HG02642 (cell line): ENCODE results near the gene ACTR1A.
A peak's percentile ranks its signal among the peaks of the same experiment; 100 is the strongest.
"Not testable (repeated sequence)": the region's sequence is repeated elsewhere in the genome, so short reads cannot be mapped to it uniquely, and the experiment has no call there.

Experiments used
- ATAC-seq: cut with Tn5 transposase; IDR thresholded peaks from one replicate; pipeline ENCODE4 v1.9.1; 2021; ENCODE audit warnings: mild to moderate bottlenecking; ENCODE audit not compliant: unreplicated experiment, poor library complexity

ACTR1A gene

DNA sequence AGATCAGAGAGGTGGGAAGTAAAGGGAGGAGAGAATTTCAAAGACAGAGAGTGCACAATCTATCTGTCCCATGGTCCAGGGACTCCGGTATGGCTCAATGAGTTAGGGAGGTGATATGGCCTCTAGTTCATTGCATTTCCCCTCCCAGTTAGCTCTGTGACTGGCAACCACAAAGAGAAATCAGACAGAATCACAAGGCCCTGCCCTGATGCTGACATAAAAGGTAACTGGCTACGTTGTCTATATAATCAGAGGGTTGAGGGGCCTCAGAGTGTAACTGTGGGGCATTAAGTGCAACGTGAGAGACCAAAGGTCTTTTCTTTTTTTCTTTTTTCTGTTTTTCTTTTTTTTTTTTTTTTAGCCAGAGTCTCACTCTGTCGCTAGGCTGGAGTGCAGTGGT, 43.9 kb downstream of the ACTR1A start:
- no peak for ATAC-seq

DNA sequence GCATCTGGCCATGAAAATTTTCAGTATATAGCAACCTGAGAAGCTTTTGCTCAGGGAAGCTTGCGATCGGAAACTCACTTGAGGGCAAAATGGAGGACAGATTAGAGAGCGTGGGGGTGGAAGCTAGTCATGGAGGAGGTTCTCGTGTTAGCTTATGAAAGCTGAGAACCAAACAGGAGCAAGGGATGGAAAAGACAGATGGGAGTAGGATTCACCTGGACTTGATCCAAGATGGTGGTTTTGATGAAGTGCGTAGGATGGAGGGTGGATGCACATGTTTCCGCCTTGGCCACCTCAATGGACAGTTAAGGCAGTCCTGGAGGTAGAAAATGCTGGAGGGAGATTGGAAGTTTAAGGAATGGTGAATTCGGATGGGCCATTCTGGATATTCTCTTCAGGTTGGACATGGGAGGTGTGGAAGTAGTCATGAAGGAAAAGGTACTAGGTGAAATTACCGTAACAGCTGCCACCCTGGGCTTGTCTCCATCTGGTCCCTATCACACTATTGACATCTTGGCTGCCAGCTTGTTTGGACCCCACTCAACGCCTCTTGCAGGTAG, 44.8 kb downstream of the ACTR1A start:
- no peak for ATAC-seq

DNA sequence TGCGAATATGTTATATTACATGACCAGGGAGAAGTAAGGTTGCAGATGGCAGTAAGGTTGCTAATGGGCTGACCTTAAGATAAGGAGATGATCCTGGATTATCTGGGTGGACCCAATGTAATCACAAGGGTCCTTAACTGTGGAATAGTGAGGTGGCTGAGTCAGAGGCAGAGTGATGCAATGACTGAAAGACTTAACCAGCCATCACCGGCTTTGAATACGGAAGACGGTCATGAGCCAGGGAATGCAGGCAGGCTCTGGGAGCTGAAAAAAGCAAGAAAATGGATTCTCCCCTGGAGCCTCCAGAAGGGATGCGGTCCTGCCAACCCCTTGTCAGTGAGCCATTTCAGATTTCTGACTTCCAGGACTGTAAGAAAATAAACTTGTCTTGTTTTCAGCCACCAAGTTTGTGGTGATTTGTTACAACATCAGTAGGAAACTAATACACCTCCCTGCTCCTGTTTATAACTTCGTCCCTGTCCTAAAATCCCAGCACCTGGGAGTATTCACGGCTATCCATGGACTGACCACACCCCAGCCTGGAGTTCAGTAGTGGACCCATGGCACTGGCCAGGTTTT, 46.5 kb downstream of the ACTR1A start:
- no peak for ATAC-seq

DNA sequence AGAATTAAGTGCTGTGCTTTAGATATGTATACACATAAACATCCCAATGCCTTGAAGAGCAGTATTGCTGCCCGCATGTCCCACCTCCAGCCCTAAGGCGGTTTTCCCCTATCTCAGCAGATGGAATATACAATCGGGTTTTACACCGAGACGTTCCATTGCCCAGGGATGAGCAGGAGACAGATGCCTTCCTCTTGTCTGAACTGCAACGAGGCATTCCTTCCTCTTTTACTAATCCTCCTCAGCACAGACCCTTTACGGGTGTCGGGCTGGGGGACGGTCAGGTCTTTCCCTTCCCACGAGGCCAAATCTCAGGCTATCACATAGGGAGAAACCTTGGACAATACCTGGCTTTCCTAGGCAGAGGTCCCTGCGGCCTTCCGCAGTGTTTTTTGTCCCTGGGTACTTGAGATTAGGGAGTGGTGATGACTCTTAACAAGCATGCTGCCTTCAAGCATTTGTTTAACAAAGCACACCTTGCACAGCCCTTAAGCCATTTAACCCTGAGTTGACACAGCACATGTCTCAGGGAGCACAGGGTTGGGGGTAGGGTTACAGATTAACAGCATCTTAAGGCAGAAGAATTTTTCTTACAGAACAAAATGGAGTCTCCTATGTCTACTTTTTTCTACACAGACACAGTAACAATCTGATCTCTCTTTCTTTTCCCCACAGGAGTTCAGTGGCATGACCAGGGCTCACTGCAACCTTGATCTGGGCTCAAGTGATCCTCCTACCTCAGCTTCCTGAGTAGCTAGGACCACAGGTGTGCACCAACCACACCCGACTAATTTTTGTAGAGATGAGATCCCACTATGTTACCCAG, 47.6 kb downstream of the ACTR1A start:
- ATAC-seq: not testable (repeated sequence)

DNA sequence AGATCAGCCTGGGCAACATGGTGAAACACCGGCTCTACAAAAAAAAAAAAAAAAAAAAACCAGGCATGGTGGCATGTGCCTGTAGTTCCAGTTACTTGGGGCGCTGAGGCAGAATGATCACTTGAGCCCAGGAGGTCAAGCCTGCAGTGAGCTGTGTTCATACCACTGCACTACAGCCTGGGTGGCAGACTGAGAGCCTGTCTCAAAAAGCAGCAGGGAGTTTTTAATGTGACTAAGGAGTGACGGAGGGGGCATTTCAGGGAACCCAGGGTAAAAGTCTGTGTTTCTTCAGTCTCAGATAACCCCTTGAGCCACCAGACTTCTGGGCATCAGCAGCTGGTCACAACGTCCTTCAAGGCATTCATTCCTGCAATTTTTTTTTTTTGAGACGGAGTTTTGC, 49.0 kb downstream of the ACTR1A start:
- no peak for ATAC-seq

DNA sequence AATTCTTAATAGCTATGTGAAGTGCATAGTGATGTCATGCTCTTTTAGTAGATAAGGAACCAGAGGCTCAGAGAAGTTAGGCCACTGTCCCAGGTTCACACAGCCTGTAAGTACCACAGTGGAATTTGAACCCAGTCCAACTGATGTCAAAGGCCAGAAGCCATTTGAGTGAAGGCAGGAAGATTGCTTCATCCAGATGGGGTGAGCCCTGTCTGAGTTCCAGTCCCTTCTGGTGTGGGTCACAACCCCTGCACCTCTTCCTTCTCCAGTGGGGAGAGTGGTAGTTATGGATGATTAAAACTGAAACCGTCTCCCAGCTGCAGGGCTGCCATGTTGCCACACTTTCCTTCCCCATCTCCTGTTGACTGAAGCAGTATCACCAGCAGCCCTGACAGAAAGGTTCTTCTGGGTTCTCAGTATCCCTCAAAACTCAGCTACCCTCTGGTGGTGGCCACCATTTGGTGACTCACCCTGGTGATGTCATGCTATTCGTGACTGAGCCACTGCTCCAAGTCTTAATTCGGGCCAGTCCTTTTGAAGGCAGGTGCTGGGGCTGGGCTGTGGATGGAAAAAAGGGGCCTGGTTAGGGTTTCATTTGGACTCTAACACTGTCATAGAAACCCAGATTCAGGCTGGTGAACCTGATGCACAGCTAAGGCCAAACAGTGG, 49.7 kb downstream of the ACTR1A start:
- ATAC-seq: no peak

DNA sequence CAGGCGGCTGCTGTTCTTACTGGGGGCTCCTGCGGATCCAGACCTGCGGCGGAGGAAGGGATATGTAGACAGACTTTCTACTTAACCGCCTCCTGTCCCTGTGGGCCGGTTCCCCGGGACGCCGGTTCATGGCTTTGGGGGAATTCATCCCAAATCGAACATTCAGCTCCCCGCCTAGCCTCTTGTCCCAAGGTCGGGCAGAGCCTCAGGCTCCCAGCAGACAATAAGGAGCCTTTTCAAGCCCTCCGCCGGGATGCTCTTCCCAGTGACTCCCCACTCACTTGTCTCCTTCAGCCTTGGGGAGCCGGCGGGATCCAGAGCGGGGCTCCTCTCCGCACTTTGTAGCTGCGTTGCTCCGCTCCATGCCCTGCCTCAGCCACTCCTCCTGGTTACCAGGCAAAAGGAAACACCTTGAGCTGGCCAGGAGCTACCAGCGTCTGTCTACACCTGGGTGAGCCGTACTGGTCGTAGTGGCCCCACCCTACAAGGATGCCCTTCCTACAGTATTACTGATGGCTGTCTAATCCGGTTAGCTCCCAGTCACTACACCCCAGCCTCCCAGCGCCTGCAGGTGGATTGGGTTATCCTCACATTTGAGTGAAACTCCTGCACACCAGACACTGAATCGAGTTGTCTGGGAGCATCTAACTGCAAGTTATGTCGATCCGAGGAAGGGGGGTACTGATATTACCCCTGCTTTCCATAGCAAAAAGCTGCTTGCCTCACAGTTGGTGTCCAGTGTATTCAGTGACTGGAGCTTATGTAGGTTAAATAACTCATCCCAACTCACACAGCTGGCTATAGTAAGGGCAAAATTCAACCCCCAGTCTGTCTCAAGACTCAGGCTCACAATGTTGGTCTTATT, 51.2 kb downstream of the ACTR1A start, which contains the start of gene C10orf95:
TSS of gene C10orf95 (minus strand) at position 439 of the 865 bp plus-strand sequence. CDS start 450 bp downstream, outside the sequence.
- ATAC-seq: no peak

DNA sequence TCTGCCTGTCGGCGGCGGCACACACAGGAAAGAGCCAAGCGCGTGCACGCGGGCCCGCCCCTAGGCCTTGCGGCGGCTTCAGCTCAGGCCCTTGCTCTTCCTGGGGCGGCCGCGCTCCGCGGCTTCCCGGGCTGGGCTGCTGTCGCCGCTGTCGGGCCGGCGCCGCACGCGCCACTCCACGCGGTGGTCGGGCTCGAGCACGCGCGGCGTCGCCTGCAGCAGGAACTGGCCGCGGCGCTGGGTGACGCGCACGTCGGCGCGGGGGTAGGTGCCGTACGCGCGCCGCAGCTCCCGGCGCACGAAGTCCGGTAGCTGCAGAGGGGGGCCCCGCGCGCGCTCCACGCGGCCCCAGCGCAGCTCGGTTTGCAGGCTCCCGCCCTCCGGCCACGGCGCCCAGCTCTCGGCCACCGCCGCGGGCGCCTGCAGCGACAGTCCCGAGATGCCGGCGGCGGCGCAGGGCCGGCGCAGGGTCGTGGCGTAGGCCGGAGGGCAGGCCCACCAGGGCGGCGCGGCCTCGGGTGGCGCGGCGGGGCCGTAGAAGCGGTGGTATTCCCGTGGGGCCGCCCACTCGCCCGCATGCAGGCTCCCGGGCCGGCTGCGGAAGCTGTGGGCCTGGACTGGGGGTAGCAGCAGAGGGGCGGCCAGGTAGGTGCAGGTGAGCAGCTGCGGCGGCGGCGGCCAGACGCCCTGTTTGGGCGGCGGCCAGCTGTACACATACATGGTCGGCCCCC, 52.0 kb downstream of the ACTR1A start:
- ATAC-seq: peak; percentile 79

DNA sequence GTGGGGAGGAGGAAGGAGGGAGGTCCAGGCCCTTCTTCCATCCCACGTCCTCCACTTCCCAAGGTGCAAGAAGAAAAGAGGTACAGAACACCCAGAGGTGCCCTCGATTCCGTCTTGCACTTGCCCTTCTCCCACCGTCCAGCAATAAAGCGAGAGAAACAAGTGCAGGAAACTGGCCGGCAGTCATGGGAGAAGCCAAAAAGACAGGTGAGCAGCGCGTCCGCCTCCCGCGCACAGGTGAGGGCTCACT, 52.5 kb downstream of the ACTR1A start:
- no peak for ATAC-seq

DNA sequence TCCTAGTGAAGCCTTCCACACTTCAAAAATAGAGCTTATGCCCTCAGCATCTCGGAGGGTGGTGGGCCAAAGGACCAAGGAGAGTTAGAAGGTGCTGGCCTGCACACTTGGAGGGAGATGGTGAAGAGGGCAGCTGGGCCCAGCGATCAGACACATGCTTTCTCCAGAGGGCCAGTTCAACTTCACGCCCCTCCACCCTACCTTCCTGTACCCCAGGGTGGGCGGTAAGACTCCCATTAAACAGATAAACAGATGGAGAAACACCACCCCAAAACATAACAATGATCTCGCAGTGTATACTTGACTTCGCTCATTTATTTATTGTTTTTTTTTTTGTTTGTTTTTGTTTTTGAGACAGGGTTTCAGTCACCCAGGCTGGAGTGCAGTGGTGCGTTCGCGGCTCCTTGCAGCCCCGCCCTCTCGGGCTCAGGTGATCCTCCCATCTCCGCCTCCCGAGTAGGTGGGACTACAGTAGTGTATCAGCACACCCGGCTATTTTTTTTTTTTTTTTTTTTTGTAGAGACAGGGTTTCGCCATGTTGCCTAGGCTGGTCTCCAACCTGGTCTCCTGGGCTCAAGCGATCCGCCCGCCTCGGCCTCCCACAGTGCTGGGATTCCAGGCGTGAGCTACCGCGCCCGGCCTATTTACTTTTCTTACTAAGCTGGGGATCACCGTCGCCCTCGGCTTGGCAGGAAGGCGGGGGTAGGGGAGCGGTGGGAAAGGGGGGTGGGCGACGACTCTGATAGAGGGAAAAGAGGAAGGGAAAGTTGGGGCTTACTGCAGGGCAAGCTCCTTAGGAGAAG, 53.0 kb downstream of the ACTR1A start:
- ATAC-seq: peak; percentile 58

DNA sequence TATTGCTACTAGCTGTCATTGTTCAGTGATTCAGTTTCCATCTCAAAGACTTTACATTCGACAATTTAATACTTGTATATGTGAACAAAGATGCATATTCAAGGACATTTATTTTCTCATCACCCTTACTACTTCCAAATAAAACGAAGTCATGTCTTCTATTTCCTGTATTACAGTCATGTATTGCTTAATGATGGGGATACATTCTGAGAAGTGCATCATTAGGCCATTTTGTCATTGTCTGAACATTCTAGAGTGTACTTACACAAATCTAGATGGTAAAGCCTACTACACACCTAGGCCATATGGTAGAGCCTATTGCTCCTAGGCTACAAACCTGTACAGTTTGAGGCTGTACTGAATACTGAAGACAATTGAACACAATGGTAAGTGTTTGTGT, 57.7 kb downstream of the ACTR1A start:
- no peak for ATAC-seq

DNA sequence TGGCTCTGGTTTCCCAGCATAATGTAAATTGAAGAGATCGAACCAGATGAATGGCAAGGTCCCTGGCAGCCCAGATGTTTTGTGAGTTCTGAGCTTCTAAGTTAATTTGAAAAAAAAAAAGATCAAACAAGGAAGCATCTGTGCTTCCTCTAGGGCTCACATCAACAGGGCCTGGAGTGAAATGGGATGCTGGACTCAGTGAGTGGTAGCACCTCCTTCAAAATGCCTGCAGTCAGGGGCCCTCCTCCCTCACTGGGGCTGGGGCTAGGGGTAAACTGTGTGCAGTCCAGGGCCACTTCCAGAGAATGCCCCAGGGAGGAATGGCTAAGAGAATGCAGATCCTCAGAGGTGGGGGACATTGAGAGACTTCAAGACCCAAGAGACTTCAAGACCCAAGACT, 64.1 kb downstream of the ACTR1A start:
- ATAC-seq: no peak

DNA sequence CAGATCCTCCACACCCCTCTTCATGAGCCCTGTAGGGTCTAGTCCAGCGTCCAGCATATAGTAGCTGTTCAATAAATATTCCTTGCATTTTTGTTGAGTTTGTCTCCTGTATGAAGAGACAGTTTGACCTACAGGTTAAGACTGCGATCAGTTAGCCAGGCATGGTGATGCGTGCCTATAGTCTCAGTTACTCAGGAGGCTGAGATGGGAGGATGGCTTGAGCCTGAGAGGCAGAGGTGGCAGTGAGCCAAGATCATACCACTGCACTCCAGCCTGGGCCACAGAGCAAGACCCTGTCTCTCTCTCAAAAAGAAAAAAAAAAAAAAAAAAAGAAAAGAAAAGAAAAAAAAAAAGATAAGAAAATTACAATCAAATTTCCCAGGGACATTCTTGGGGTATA, 65.0 kb downstream of the ACTR1A start:
- no peak for ATAC-seq

DNA sequence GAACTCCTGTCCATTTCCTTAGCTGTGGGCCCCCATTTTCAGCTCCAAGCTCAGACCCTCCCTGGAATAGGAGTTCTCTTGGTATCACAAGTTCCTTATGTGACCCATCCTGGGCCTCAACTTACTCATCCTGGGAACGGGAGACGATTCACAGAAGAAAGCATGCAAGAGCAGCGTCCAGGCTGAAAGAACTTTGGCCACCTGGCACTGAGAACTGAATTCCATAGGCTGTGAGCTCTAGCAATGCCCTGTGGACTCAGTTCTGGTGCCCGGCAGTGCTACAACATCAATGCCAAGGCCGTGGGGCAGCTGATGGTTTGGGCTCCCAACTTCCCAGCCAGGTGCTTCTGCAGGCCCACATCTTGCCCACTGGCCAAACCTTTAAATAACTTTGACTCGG, 66.2 kb downstream of the ACTR1A start:
- ATAC-seq: no peak

DNA sequence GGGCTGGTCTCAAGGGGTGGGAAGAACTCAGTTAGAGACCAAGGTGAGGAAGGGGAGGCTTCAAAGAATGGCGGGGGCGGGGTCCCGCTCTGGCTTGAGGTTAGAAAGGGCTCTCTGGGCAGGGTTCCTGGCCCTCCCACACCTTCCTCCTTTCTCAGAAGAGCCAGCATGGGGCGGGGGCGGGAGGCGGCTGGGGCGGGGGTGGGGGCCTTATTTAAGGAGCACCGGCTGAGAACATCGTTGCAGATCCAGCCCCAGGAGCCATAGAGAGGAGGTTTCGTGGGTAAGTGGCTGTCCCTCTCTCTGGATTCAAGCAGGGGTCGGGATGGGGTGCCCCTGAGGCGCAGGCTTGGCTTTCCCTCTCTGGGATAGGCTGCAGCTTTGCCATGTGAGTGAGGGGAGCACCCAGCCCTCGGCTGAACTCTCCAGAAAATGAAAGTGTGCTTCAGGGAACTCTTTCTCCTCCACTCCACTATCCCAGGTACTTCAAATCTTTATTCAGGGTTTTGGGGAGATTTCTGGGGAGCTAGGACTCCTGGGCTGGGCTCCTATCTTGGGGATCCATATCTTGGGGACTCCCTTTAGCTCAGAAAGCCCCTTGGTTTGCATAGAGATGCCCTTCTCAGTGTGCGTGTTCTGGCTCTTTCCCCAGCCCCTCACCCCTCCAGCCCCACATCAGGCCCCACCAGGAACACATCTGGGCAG, 66.8 kb downstream of the ACTR1A start:
- ATAC-seq: no peak

DNA sequence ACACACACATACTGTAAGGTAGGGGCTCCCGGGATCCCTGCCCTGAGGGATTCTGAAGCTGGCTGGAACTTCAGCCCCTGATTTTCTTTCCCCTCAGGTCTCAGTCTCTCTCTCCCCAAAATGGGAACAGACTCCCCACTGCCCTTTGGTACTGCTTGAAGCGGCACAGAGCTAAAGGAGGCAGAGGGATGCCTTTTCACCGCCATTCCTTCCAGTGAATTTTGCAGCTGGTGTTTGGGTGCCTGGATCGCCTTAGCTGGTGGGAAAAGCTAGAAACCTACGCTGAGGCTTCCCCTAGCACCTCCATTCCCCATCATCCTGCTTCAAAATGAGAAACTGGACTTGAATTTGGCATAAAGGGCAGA, 67.4 kb downstream of the ACTR1A start:
- ATAC-seq: no peak

DNA sequence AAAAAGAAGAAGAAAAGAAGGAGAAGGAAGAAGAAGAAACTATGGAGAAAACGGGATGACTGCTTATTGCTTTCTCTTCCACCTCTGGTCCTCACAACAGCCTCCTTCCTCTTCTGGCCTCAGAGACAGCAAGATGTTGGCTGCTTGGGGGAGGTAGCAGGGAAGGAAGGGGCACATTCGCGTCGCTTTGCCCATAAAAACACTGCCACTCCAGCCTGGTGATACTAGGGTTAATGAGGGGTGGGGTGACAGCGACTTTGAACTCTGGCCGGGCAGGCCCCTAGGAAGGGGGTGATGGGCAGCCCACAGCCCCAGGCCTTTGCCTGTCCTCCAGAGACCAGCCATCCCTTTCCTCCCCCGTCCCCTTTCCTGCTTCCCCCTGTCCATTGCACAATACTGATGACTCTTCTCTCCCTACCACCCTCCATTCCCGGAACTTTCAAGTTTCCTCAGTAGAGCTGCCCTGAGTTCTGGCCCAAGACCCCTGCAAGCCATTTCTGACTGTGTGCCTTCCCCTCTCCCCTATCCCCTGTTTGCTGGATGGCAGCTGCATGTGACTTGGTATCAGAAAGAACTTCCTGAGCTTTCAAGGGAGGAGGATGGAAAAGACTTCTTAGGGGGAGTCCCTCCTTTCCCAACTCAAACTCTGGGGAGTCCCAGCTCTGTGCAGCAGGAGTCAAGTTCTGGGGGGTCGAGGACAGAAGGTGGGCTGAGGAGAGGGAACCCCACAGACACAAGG, 67.9 kb downstream of the ACTR1A start:
- ATAC-seq: no peak

DNA sequence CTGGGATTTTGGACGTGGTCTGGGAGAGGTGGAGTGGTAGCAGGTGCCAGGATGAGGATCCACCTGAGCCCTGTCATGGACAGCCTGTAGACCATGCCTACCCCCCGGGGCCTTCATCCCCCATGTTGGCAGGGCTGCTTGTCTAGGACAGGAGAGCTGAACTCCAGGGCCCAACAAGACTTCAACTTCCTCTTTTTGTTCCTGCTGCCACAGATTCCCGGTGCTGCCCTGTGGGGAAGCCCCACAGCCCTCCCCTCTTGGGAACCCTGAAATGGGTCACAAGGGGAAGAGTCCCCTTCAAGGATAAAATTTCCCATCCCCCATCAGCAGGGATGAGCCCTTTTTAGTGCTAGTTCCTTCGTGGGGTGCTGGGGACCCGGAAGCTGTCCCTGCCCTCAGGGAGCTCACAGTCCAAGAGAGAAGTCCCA, 68.9 kb downstream of the ACTR1A start:
- no peak for ATAC-seq
